ENCODE results near the gene SAXO1.

The SAXO1 gene

DNA sequence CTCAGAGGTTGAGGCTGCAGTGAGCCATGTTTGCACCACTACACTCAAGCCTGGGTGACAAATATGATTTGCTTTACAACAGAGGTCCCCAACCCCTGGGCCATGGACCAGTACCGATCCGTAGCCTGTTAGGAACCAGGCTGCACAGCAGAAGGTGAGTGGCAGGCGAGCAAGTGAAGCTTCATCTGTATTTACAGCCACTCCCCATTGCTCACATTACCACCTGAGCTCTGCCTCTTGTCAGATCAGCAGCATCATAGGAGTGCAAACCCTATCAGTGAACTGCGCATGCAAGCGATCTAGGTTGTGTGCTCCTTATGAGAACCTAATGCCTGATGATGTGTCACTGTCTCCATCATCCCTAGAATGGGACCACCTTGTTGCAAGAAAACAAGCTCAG is 42.5 kb downstream of the SAXO1 start:
- no peak for DNase-seq (ENCODE audit: extremely low spot score)
- TF ChIP-seq, protein P1, sequence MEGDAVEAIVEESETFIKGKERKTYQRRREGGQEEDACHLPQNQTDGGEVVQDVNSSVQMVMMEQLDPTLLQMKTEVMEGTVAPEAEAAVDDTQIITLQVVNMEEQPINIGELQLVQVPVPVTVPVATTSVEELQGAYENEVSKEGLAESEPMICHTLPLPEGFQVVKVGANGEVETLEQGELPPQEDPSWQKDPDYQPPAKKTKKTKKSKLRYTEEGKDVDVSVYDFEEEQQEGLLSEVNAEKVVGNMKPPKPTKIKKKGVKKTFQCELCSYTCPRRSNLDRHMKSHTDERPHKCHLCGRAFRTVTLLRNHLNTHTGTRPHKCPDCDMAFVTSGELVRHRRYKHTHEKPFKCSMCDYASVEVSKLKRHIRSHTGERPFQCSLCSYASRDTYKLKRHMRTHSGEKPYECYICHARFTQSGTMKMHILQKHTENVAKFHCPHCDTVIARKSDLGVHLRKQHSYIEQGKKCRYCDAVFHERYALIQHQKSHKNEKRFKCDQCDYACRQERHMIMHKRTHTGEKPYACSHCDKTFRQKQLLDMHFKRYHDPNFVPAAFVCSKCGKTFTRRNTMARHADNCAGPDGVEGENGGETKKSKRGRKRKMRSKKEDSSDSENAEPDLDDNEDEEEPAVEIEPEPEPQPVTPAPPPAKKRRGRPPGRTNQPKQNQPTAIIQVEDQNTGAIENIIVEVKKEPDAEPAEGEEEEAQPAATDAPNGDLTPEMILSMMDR (IDR thresholded peaks at IDR 0.05; ENCODE audit: control extremely low read depth, extremely low read depth, low read depth, missing control alignments): no peak
- ChIA-PET POLR2A (no interaction called here), CTCF (no interaction called here)

DNA sequence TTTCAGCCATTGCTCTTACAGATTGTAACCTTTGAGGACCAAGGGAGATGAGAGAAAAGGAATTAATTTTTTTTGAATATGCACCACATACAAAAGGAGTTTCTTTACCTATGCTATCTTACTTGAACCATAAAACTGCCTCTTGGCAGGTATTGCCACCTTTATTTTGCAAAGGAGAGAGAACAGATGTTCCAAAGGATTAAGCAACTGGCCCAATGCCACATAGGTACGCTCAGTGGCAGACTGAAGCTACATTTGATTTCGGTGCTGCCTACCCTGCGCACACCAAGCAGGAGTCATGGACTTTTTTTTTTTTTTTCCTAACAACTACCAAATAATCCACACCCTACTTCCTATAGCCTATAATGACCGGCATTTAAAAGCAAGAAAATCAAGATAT is 43.1 kb downstream of the SAXO1 start:
- POLR2A ChIA-PET: no interaction called here
- TF ChIP-seq, protein P1 (IDR thresholded peaks at IDR 0.05; ENCODE audit: control extremely low read depth, extremely low read depth, low read depth, missing control alignments): no peak
- CTCF ChIA-PET: interaction anchor here (1.1 kb wide), 1 partner anchor 773 kb away, joined by 3 read pairs; no protein-coding TSS in a partner anchor
- no peak for DNase-seq (ENCODE audit: extremely low spot score)

DNA sequence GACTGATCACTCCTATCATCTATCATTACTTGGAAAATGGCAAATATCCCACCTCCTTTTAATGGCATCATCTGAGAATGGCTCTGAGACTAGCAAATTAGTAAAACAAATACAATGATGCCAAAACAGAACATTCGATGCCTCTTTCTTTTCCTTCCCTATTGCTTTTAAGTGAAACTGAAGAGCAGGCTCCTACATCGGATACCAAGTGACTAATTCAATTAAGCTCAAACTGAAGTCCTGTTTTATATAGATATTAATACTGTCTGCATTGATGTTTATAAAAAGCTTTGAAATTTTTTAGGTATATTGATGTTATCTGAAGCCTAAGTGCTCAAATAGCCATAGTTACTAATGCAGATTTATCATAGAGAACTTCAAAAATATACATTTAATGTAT is 43.9 kb downstream of the SAXO1 start:
- CTCF ChIA-PET: interaction anchor here (0.6 to 1.3 kb wide), 3 partner anchors 9 to 772 kb away, joined by 3 read pairs; no protein-coding TSS in a partner anchor
- POLR2A ChIA-PET: no interaction called here
- TF ChIP-seq, protein P1 (IDR thresholded peaks at IDR 0.05; ENCODE audit: control extremely low read depth, extremely low read depth, low read depth, missing control alignments): no peak

DNA sequence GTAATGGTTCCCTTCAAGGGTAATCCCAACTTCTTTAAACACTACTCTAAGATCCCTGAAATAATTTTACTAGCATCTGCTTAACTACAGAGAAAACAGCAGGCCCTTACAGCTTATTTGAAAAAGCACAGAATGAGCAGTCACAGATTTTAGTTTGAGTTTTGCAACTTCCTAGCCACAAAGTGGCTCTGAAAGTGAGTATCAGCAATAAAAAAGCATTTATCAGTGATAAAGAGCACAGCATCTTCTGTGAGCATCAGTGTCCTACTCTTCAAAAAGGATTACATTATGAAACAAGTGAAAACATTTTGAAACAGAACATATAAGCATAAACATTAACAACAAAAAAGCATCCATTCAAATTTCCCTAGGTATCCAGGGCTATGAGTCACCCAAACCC is 45.0 kb downstream of the SAXO1 start:
- TF ChIP-seq, protein P1 (IDR thresholded peaks at IDR 0.05; ENCODE audit: control extremely low read depth, extremely low read depth, low read depth, missing control alignments): no peak
- DNase-seq (ENCODE audit: extremely low spot score): no peak
- ChIA-PET CTCF (interaction anchor here (1.1 to 1.3 kb wide), 2 partner anchors 12 to 61 kb away, joined by 3 read pairs; partner anchors contain the start of gene RRAGA), POLR2A (no interaction called here)

More for the DNA sequence above, 43.9 kb downstream of the SAXO1 start:
- no peak for DNase-seq (ENCODE audit: extremely low spot score)

DNA sequence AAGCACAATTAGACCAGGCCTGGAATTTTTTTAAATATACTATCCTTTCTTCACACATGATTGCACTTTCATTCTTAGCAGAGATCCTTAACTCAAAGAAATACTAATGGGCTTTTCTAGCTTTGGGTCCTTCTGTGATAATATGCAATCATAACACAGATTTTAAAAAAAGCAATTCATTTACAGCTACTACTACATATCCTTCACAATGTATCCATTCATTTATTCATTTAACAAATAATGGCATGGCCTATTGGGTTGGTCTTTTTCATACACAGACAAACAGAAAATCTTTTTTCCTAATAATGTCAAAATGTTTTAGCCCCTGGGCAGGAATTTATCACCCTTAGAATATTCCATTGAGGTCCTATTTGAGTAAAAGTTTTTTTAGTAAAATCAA is 47.0 kb downstream of the SAXO1 start:
- ChIA-PET CTCF (no interaction called here), POLR2A (no interaction called here)
- no peak for DNase-seq (ENCODE audit: extremely low spot score)
- TF ChIP-seq, protein P1 (IDR thresholded peaks at IDR 0.05; ENCODE audit: control extremely low read depth, extremely low read depth, low read depth, missing control alignments): no peak

DNA sequence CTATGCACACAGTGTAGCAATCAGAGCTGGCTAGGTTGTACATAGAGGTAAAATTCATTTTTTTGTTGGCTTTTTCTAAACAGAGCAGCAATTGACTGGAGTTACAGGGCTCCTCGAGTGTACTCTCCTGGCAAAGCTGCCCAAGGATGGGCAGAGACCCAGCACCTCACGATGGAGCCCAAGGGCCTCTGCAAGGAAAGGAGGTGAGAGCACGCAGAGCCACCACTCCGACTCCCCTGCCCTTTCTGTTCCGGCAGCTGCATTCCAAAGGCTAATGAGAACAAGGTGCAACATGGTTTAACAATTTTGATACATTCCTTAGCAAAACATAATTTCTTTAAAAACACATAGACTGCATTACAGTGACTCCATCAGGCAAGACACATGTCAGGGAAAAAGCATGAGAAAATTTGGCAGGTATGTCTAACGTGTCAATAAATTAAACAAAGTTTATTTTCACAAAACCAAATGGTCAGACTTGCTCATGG is 47.5 kb downstream of the SAXO1 start:
- POLR2A ChIA-PET: no interaction called here
- CTCF ChIA-PET: no interaction called here
- TF ChIP-seq, protein P1 (IDR thresholded peaks at IDR 0.05; ENCODE audit: control extremely low read depth, extremely low read depth, low read depth, missing control alignments): no peak
- no peak for DNase-seq (ENCODE audit: extremely low spot score)

DNA sequence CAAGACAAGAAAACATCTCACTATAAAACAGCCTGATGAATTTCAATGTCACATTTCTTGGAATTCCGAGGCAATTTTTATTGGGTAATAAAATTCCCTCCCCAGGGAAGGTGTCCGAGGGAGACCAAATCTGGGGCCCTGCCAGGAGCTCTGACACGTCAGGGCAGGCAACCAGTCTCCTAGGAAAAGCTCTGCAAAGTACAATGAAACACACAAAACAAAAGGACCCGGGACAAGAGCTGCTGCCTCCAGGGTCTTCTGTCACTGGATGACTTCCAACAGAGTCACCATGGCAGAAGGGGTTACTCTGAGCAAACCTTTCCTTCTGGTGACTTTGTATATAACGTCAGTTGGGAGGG is 50.8 kb downstream of the SAXO1 start:
- CTCF ChIA-PET: no interaction called here
- no peak for DNase-seq (ENCODE audit: extremely low spot score)
- POLR2A ChIA-PET: no interaction called here
- TF ChIP-seq, protein P1 (IDR thresholded peaks at IDR 0.05; ENCODE audit: control extremely low read depth, extremely low read depth, low read depth, missing control alignments): no peak
